Measurements from ENCODE around the gene SLC39A9.

SLC39A9 gene

DNA sequence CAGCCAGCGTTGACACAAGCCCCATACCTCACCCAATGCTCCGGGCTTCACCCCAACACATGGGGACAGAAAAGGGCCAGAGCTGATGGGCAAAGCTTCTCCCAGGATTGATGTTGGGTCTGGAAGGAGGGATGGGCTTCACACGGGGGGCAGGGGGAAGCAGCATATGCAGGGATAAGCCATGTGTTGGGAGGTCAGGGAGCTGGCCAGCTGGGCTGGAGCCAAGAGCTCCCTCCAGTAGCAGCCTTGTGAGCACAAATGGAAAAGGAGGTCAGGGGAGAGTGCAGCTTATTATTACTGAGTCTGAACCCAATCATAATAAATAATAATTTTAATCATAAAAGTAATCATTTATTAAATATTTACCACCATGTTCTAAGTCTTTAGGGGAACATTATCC lies 95.3 kb downstream of the SLC39A9 start:
- Histone ChIP-seq H3K36me3 (ENCODE audit: control insufficient read depth in 2 of 2, insufficient read depth in 1 of 2, low read length in 2 of 2) (no peaks in the 10 kb centered on the region), H3K27ac (ENCODE audit: extremely low read depth, low read depth, low read length) (no peak overlapping the region), H3K4me3 (ENCODE audit: low read depth, low read length) (no peak overlapping the region), H3K9me3 (ENCODE audit: control insufficient read depth, insufficient read depth, low read depth, low read length) (no peaks in the 10 kb centered on the region), H3K4me1 (ENCODE audit: control insufficient read depth, insufficient read depth, low read length) (no peaks in the 10 kb centered on the region)
- CTCF ChIA-PET, result interaction anchor here (1.9 to 3.0 kb wide), 2 partner anchors 10 to 34 kb away, joined by 7 to 18 read pairs; no protein-coding TSS in a partner anchor
- TF ChIP-seq ZNF624 (tag by site-specific recombination; IDR thresholded peaks at IDR 0.05) (no peak), ZNF645 (tag by site-specific recombination; IDR thresholded peaks at IDR 0.05) (no peak), HOXC10 (CRISPR knock-in tag; IDR thresholded peaks at IDR 0.05) (no peak), REST (tag by site-specific recombination; IDR thresholded peaks at IDR 0.05) (no peak), SCRT2 (tag by site-specific recombination; IDR thresholded peaks at IDR 0.05) (no peak), ZNF354C (tag by site-specific recombination; IDR thresholded peaks at IDR 0.05; ENCODE audit: borderline replicate concordance, low read depth) (no peak), SP2 (tag by site-specific recombination; IDR thresholded peaks at IDR 0.05) (no peak), ZNF16 (tag by site-specific recombination; IDR thresholded peaks at IDR 0.05; ENCODE audit: low read depth) (no peak), FEZF1 (tag by site-specific recombination; IDR thresholded peaks at IDR 0.05) (no peak), ZNF324 (tag by site-specific recombination; IDR thresholded peaks at IDR 0.05) (no peak), ZNF121 (tag by site-specific recombination; IDR thresholded peaks at IDR 0.05) (no peak), ZNF596 (tag by site-specific recombination; IDR thresholded peaks at IDR 0.05) (no peak), ZSCAN16 (tag by site-specific recombination; IDR thresholded peaks at IDR 0.05) (no peak), ZFHX2 (tag by site-specific recombination; conservative IDR thresholded peaks at IDR 0.05) (no peak), ZNF704 (tag by site-specific recombination; IDR thresholded peaks at IDR 0.05) (no peak), ZNF621 (tag by site-specific recombination; IDR thresholded peaks at IDR 0.05) (no peak)
- TF ChIP-seq, protein P1, sequence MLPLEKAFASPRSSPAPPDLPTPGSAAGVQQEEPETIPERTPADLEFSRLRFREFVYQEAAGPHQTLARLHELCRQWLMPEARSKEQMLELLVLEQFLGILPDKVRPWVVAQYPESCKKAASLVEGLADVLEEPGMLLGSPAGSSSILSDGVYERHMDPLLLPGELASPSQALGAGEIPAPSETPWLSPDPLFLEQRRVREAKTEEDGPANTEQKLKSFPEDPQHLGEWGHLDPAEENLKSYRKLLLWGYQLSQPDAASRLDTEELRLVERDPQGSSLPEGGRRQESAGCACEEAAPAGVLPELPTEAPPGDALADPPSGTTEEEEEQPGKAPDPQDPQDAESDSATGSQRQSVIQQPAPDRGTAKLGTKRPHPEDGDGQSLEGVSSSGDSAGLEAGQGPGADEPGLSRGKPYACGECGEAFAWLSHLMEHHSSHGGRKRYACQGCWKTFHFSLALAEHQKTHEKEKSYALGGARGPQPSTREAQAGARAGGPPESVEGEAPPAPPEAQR (tag by site-specific recombination; IDR thresholded peaks at IDR 0.05), result no peak
- TF ChIP-seq, protein P2, sequence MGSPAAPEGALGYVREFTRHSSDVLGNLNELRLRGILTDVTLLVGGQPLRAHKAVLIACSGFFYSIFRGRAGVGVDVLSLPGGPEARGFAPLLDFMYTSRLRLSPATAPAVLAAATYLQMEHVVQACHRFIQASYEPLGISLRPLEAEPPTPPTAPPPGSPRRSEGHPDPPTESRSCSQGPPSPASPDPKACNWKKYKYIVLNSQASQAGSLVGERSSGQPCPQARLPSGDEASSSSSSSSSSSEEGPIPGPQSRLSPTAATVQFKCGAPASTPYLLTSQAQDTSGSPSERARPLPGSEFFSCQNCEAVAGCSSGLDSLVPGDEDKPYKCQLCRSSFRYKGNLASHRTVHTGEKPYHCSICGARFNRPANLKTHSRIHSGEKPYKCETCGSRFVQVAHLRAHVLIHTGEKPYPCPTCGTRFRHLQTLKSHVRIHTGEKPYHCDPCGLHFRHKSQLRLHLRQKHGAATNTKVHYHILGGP (tag by site-specific recombination; IDR thresholded peaks at IDR 0.05), result no peak
- POLR2A ChIA-PET, result no interaction called here

Data from HEK293 (cell line).